ENCODE results near the gene KCTD8. TPM values are rescaled to one million over a fixed set of nuclear protein-coding genes. Genes with fewer than 3 reads are reported as not detected.

The KCTD8 gene
- total RNA-seq, 1 donor from 2014 or later, result 0.86 TPM

DNA sequence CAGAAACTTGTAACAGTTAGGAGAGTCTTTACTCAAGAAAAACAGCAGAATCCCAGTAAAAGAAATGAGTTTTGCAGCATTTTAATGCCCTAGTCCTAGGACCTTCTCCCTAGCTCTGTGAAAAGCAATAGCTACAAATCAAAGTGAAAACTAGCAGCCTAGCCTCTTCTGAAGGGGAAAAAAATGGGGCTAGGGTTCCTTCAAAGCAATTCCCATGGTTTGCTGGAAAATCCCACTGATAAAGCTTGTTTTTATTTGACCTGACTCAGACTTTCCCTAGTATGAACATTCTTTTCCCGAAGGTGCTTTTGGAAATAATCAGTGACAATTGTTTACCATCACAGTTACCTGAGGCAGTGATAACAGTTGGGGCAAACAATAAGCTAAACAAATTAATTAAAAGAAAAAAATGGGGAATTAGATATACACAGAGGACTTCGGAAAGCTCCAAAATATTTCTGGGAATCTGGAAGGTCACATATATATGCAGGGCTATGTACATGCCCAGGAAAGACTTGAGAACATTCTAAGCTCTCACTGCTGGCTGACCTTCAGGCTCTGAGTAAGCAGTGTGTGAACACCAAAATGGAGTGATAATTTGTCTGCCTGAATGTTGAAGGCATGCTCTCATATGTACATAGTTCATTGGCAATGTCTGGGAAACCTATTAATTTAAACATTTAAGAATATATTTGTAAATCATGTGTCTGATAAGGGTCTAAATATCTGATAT, 285.9 kb downstream of the KCTD8 start:
- no peak for DNase-seq (ENCODE audit: low spot score)

DNA sequence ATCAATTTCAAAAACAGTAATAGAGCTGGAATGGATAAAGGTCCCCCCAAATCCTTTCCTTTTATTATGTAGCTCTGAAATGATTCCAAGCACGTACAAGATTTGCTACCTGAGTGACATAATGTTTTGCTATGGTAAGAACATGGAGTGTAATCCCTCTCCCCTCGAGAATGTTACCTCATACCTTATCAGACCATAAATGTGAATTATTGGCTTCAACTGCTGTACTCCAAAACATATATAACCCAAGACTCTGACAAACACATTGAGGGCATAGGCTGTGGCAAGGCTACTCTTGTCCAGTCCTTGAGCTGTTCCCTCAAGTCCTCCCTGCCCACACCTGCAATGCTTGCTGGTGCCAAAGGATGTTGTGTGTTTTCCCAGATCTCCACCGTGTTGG, 286.9 kb downstream of the KCTD8 start:
- no peak for DNase-seq (ENCODE audit: low spot score)

DNA sequence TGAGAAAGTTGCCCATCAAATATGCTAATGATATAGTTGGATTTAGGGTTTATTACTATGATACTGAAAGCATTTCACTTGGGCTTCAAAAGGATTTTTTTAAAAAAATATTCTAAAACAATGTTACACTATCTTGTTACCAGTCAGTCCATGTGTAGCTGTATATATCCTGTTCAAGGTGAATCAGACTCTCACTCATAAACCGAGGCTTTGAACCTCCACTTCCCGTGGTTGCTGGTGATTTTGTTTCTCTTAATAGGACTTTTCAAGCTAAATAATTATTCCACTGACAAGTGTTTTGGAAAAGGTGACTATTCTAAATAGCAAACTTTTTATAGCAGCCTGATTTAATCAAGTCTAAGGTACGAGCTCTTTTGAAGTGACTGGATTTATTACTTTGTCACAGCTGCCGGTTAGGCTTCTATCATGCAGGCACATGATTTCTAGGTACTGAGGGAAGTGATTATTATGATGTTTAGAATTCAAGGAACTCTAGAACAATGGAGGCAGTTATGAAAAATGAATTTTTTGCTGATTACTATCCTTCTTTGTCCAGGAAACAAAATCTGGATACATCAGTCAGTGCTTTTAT, 287.7 kb downstream of the KCTD8 start:
- DNase-seq (ENCODE audit: low spot score), result no peak

DNA sequence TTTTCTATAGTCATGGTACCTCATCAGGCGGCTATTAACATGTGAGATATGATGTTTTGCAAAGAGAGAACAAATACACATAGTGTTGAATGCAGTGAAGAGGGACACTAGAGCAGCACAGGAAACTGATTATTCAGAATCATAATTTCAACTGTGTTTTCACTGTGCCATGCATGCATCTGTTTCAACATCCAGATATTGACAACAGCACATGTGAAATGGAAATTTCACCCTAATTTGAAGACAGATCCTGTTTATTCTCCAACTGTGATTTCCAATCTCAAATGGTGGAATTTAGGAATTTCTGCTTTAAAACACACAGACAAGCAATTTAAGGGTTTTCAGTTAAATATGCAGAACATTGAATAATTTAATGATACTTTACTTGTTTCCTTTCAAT, 288.6 kb downstream of the KCTD8 start:
- DNase-seq (ENCODE audit: low spot score), result no peak

GRCh38 chr4:44157611-44158277, 290.9 kb downstream of the KCTD8 start:
- DNase-seq (ENCODE audit: low spot score), result no peak

GRCh38 chr4:44150091-44150576, 298.5 kb downstream of the KCTD8 start:
- no peak for DNase-seq (ENCODE audit: low spot score)

DNA sequence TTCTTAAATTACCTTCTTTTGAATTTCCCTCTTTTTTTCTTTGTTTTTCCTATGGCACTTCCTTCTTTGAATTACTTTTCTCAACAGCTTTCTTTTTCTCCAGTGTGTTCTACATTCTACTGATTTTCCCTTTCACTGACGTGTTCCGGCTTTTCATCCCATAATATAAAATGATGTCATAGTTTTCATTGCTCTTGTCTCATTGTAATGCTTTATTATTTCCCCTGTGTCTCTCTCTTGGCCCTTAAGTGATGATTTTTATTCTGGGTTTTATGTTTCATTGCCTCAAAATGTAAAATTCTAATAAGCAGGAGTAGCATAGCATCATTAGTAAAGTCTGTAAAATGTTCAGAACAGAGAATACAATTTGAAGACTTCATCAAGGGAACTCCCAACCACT, 299.3 kb downstream of the KCTD8 start:
- DNase-seq (ENCODE audit: low spot score), result no peak

DNA sequence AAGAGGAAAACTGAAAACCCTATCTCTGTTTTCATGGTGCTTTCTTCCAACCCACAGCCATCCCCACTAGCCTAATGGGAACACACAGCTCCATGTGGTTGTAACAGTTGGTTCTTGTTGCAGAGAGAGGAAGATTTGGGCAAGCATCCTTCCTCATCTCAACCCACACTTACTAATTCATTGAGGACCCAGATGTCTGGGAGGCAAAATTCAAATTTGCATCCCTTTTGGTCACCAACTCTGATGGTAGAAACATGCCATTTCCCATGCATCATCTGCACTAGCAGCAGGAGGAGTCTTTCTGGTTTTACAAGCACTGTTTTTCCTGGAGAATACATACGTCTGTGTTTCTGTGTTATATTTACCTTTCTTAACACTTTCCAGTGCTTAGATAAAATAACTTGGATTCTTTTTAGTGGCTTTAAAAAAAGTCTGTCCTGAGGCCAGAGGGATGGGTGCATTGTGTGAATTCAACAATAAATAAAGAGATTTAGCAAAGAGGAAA, 301.0 kb downstream of the KCTD8 start:
- DNase-seq (ENCODE audit: low spot score), result no peak

GRCh38 chr4:44146516-44146915, 302.1 kb downstream of the KCTD8 start:
- DNase-seq (ENCODE audit: low spot score), result no peak

- no peak for DNase-seq (ENCODE audit: low spot score)
Measured at GRCh38 chr4:44145868-44146267, 302.7 kb downstream of the KCTD8 start.

- DNase-seq (ENCODE audit: low spot score), result no peak
Measured at GRCh38 chr4:44132526-44132925, 316.1 kb downstream of the KCTD8 start.

Other genes with a start within 250 kb of the KCTD8 start
- gene YIPF7, start 202.8 kb upstream of the KCTD8 start, total RNA-seq, result not detected
- gene GUF1, start 229.6 kb upstream of the KCTD8 start, total RNA-seq, result 16.0 TPM